NB4 (cell line): ENCODE results near the gene PHF14.

Source experiments
- DNase-seq: peaks from one replicate; pipeline ENCODE4 v3.0.0; 2010; ENCODE audit warnings: low read depth
- H3K4me3 ChIP-seq: one replicate; pipeline ENCODE4 v1.5.1; 2011; ENCODE audit warnings: mild to moderate bottlenecking, low read depth, low read length, moderate library complexity
- MYC ChIP-seq: IDR thresholded peaks from 2 replicates; pipeline ENCODE4 v1.6.1; 2011; ENCODE audit warnings: low read depth, low read length
- POLR2A ChIP-seq: IDR thresholded peaks from 2 replicates; pipeline ENCODE4 v1.6.1; 2011; ENCODE audit warnings: mild to moderate bottlenecking; ENCODE audit not compliant: insufficient read length; ENCODE audit errors: extremely low read depth
- TF ChIP-seq, protein P1 (sequence below): IDR thresholded peaks from 2 replicates; pipeline ENCODE4 v1.6.1; 2011; ENCODE audit warnings: low read depth, low read length
- TF ChIP-seq, protein P2 (sequence below): IDR thresholded peaks from one replicate; pipeline ENCODE4 v1.5.1; 2012; ENCODE audit warnings: low read depth, low read length

Gene PHF14

DNA sequence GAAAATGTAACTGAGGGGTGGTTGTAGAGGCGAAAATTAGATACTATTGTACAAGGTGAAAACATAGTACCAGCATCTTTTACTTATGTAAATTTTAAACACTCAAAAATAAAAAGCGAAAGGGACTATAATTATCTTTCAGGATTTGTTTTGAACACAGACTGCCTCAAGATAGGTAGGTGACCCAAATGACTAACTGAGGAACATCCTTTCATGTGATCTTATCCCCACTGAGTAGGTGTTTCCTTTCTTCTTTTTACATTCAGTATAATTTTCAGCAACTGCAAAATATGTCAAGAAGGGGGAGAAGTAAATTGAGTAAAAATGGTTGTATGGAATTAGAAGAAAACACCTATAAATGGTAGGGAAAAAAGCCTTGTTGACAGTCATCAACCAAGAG lies 236.7 kb downstream of the PHF14 start:
- no peak overlapping the region for H3K4me3 ChIP-seq
- TF ChIP-seq, protein P1, sequence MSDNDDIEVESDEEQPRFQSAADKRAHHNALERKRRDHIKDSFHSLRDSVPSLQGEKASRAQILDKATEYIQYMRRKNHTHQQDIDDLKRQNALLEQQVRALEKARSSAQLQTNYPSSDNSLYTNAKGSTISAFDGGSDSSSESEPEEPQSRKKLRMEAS = no peak
- no peak for TF ChIP-seq POLR2A
- TF ChIP-seq, protein P2, sequence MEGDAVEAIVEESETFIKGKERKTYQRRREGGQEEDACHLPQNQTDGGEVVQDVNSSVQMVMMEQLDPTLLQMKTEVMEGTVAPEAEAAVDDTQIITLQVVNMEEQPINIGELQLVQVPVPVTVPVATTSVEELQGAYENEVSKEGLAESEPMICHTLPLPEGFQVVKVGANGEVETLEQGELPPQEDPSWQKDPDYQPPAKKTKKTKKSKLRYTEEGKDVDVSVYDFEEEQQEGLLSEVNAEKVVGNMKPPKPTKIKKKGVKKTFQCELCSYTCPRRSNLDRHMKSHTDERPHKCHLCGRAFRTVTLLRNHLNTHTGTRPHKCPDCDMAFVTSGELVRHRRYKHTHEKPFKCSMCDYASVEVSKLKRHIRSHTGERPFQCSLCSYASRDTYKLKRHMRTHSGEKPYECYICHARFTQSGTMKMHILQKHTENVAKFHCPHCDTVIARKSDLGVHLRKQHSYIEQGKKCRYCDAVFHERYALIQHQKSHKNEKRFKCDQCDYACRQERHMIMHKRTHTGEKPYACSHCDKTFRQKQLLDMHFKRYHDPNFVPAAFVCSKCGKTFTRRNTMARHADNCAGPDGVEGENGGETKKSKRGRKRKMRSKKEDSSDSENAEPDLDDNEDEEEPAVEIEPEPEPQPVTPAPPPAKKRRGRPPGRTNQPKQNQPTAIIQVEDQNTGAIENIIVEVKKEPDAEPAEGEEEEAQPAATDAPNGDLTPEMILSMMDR = no peak
- TF ChIP-seq MYC = no peak
- DNase-seq = no peak

DNA sequence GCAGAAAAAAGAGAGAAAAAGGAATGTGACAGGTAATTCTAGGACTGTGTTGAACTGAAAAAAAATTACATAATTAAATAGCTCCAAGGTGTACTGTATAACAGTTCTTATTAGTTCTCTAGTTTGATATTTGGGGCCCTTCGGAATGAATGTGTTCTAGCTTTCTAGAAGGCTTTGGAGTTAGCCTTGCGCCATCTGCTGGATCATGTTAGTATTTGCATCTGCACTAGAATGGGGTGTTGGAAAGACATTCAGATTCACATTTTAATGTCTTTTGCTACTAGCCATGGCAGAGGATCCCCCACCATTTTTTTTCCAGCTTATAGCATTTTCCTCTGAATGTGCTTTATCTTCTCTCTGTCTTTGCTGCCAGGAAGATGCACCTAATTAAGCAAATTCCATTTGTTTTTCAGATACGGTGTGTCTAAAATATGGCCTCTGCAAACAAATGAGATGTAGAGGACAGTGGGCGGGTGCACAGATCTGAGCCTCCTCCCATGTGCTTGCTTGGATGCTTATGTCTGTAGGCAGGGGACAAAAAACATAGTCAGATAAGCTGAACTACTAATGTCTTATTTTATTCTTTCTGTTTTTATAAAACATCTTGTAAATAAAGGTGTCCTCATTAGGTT lies 238.5 kb downstream of the PHF14 start:
- TF ChIP-seq, protein P2 = peak; percentile 96
- TF ChIP-seq, protein P1 = no peak
- no peak overlapping the region for H3K4me3 ChIP-seq
- peak; percentile 73 for DNase-seq

DNA sequence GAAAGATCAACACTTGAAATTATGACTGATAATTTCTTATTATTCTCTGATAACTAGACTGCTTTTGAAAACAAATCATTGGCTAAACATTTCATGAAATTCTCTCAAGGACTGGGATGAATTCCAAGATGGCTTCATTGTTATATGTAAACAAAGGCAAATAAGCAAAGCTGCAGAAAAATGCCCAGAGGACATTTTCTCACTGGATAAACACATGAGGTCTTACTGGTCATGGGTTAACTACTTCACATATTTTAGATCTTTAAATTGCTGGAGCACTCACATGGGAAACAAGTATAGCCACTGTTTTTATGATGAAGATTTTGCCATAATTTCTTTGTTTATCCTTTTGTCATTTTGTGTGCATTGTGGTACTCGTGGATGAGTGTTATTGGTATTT lies 239.1 kb downstream of the PHF14 start:
- no peak for TF ChIP-seq POLR2A
- TF ChIP-seq, protein P2 = no peak
- TF ChIP-seq MYC = no peak
- TF ChIP-seq, protein P1 = no peak
- DNase-seq = no peak
- no peak overlapping the region for H3K4me3 ChIP-seq

DNA sequence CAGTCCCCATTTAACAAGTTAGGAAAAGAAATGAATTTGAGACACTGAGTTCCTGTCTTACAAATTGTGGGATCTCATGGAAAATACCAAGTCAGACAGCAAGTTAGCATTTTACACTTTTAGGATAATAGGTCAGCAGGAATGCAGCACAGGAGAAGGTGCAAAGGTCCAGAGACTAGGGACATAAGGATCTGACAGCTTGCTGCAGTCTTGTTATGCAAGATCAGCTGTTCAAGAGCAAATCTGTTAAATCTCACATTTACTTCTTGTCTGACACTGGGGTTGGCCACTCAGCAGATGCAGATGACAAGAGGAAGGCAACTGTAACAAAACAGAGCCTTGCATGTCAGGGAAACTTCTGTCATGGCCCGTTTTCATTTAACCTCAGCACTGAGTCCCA lies 239.6 kb downstream of the PHF14 start:
- TF ChIP-seq POLR2A (no peak), MYC (no peak)
- TF ChIP-seq, protein P1 = no peak
- TF ChIP-seq, protein P2 = no peak

DNA sequence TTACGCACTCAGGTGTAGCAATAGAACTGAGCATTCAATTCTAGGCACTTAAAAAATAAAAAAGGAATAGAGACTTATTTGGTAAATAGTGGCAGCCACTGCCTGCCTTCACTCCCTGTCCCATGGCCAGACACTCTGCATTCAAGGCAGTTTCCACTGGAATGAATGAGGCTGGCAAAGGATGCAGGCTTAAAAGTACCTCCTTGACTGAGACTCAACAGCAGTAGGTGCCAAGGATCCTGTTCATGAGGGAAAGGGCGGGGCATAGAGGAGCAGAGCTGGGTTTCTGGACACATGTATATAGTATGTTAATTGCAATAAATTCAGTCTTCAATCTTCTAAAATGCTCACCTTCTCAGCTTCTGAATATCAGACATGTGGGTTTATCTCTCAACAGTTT lies 242.6 kb downstream of the PHF14 start:
- H3K4me3 ChIP-seq = no peak overlapping the region
- TF ChIP-seq, protein P1 = no peak
- TF ChIP-seq, protein P2 = no peak
- TF ChIP-seq POLR2A (no peak), MYC (no peak)
- DNase-seq = no peak

More for the DNA sequence above, 239.6 kb downstream of the PHF14 start:
- no peak for DNase-seq
- H3K4me3 ChIP-seq = no peak overlapping the region
